ENCODE measurements around the gene NCAPH2. TPM values are rescaled to one million over a fixed set of nuclear protein-coding genes. Genes with fewer than 3 reads are reported as not detected.

The NCAPH2 gene
- total RNA-seq, 4 donors from 2014 or later: 34.8 to 45.0 (median 42.1) TPM

DNA sequence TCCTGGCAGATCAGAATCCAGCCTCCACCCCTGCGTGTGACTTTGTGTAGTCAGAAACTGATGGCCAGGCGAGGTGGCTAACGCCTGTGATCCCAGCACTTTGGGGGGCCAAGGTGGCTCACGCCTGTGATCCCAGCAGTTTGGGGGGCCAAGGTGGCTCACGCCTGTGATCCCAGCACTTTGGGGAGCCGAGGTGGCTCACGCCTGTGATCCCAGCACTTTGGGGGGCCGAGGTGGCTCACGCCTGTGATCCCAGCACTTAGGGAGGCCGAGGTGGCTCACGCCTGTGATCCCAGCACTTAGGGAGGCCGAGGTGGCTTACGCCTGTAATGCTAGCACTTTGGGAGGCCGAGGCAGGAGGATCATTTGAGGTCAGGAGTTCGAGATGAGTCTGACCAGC, 5.2 kb downstream of the NCAPH2 start:
- Histone ChIP-seq H3K36me3 (peaks cover 0 to 50% of the 10 kb centered on the region in 2 donors), H3K27ac (no peak overlapping the region), H3K27me3 (no peaks in the 10 kb centered on the region), H3K4me1 (peaks cover 0 to 21% (median 9%) of the 10 kb centered on the region in 3 donors), H3K9me3 (no peaks in the 10 kb centered on the region), H3K4me3 (no peak overlapping the region)
- 94 to 97% methylated on average over 2 to 5 of the region's 15 CpGs for WGBS, 2 donors (ENCODE audit: low coverage in 1 of 2)
- no peak for ATAC-seq
- TF ChIP-seq, protein P1, sequence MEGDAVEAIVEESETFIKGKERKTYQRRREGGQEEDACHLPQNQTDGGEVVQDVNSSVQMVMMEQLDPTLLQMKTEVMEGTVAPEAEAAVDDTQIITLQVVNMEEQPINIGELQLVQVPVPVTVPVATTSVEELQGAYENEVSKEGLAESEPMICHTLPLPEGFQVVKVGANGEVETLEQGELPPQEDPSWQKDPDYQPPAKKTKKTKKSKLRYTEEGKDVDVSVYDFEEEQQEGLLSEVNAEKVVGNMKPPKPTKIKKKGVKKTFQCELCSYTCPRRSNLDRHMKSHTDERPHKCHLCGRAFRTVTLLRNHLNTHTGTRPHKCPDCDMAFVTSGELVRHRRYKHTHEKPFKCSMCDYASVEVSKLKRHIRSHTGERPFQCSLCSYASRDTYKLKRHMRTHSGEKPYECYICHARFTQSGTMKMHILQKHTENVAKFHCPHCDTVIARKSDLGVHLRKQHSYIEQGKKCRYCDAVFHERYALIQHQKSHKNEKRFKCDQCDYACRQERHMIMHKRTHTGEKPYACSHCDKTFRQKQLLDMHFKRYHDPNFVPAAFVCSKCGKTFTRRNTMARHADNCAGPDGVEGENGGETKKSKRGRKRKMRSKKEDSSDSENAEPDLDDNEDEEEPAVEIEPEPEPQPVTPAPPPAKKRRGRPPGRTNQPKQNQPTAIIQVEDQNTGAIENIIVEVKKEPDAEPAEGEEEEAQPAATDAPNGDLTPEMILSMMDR (IDR thresholded peaks at IDR 0.05): no peak
- no peak for TF ChIP-seq POLR2A (IDR thresholded peaks at IDR 0.05)
- no peak for TF ChIP-seq POLR2AphosphoS5 (IDR thresholded peaks at IDR 0.05)
- no peak for TF ChIP-seq EP300 (IDR thresholded peaks at IDR 0.05)

DNA sequence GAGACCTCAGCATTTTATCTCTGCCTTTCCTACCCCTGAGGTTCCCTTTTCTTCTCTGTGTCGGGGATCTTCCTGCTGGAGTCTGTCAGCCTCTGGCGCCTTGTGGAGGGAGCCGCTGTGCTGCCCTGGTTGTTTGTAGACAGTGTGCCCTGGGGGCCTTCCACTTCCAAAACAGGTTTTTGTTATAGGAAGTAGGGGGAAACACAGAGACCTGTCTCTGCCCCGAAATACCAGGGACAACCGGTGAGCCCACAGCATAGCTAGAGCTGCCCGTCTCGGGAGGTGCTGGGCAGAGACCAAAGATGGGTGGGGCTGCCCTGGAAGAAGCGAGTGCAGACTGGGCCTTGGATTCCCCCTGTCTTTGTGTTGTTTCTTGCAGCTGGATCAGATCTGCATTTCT, 8.0 kb downstream of the NCAPH2 start:
- H3K36me3 ChIP-seq: peaks cover 0 to 79% of the 10 kb centered on the region in 2 donors
- H3K27me3 ChIP-seq: no peaks in the 10 kb centered on the region
- no peak overlapping the region for H3K4me3 ChIP-seq
- H3K27ac ChIP-seq: no peak overlapping the region
- ATAC-seq: no peak
- H3K9me3 ChIP-seq: no peaks in the 10 kb centered on the region
- 60 to 76% methylated on average over 1 to 4 of the region's 8 CpGs for WGBS, 2 donors (ENCODE audit: low coverage in 1 of 2)
- no peak for TF ChIP-seq POLR2A (IDR thresholded peaks at IDR 0.05)
- TF ChIP-seq, protein P1 (IDR thresholded peaks at IDR 0.05): no peak
- no peak for TF ChIP-seq EP300 (IDR thresholded peaks at IDR 0.05)
- no peak for TF ChIP-seq POLR2AphosphoS5 (IDR thresholded peaks at IDR 0.05)
- H3K4me1 ChIP-seq: no peaks in the 10 kb centered on the region

DNA sequence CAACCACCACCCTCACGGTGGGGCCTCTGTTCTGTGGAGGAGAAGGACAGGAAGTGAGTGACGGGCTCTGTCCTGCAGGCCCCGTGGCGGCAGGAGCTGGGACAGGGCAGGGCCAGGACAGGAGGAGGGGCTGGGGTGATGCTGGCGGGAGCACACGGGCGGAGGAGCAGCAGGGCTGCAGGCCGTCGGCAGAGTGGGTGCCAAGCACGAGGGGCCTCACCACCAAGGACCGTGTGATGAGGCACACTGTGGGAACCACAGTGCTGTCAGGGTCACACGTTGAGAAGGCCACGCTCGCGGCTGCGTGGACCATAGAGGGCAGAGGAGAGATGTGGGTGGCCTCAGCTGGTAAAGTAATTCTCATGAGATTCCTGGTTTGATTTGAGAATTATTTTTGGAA, 8.9 kb downstream of the NCAPH2 start:
- Histone ChIP-seq H3K4me3 (no peak overlapping the region), H3K36me3 (peaks cover 0 to 82% of the 10 kb centered on the region in 2 donors), H3K9me3 (no peaks in the 10 kb centered on the region), H3K27me3 (no peaks in the 10 kb centered on the region), H3K27ac (no peak overlapping the region), H3K4me1 (no peaks in the 10 kb centered on the region)
- TF ChIP-seq, protein P1 (IDR thresholded peaks at IDR 0.05): no peak
- no peak for TF ChIP-seq POLR2A (IDR thresholded peaks at IDR 0.05)
- TF ChIP-seq EP300 (IDR thresholded peaks at IDR 0.05): no peak
- TF ChIP-seq POLR2AphosphoS5 (IDR thresholded peaks at IDR 0.05): no peak
- WGBS, 2 donors (ENCODE audit: low coverage in 1 of 2): 85% methylated on average over 4 of the region's 16 CpGs; no CpG with 5 or more reads in 1 of the 2 donors
- no peak for ATAC-seq

DNA sequence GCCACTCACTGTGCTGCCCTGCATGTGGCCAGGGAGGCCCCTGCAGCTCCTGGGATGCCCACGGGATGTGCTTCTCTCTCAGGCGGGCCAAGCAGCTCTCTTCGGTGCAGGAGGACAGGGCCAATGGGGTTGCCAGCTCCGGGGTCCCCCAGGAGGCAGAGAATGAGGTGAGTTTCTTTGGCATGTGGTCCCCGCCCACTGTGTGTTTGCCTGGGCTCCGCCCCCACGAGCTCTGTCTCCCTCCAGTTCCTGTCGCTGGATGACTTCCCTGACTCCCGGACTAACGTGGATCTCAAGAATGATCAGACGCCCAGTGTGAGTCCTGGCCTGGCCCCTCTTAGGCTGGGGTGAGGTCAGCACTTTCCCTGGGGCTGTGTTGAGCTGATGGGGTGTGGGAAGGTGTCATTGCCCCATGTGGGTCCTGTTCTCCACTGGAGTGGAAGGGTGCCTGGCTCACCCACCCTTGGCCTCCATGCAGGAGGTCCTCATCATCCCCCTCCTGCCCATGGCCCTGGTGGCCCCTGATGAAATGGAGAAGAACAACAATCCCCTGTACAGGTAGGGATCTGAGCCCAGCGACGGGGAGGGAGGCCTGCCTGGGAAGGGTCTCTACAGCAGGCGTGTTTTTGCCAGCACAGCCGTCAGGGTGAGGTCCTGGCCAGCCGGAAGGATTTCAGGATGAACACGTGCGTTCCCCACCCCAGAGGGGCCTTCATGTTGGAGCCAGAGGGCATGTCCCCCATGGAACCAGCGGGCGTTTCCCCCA, 9.7 kb downstream of the NCAPH2 start:
- H3K36me3 ChIP-seq: peaks cover 0 to 84% of the 10 kb centered on the region in 2 donors
- no peak overlapping the region for H3K4me3 ChIP-seq
- no peaks in the 10 kb centered on the region for H3K9me3 ChIP-seq
- ATAC-seq: no peak
- no peak overlapping the region for H3K27ac ChIP-seq
- no peaks in the 10 kb centered on the region for H3K4me1 ChIP-seq
- WGBS, 2 donors (ENCODE audit: low coverage in 1 of 2): 87% methylated on average over 7 of the region's 20 CpGs; no CpG with 5 or more reads in 1 of the 2 donors
- TF ChIP-seq EP300 (IDR thresholded peaks at IDR 0.05): no peak
- TF ChIP-seq, protein P1 (IDR thresholded peaks at IDR 0.05): no peak
- no peak for TF ChIP-seq POLR2AphosphoS5 (IDR thresholded peaks at IDR 0.05)
- TF ChIP-seq POLR2A (IDR thresholded peaks at IDR 0.05): no peak
- H3K27me3 ChIP-seq: no peaks in the 10 kb centered on the region

DNA sequence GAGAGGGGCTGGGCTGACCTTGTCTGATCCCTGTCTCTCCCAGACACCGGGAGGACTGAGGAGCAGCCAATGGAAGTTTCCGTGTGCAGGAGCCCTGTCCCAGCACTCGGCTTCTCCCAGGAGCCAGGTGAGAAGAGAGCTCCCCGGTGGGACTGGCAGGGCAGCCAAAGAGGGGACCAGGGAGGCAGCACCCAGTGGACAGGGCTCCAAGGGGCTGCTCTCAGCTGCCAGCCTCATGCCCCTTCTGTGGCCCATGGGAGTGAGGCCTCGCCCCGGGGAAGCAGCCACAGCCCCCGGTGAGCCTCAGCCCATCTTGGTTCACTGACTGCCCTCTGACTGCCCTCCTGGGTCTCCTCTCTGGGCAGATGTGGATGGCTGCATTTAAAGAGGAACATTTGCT, 10.6 kb downstream of the NCAPH2 start:
- Histone ChIP-seq H3K4me3 (no peak overlapping the region), H3K36me3 (peaks cover 0 to 87% of the 10 kb centered on the region in 2 donors), H3K9me3 (no peaks in the 10 kb centered on the region), H3K27me3 (no peaks in the 10 kb centered on the region), H3K27ac (no peak overlapping the region), H3K4me1 (peaks cover 0 to 2% (median 0%) of the 10 kb centered on the region in 3 donors)
- no peak for ATAC-seq
- TF ChIP-seq POLR2AphosphoS5 (IDR thresholded peaks at IDR 0.05): no peak
- TF ChIP-seq EP300 (IDR thresholded peaks at IDR 0.05): no peak
- TF ChIP-seq POLR2A (IDR thresholded peaks at IDR 0.05): no peak
- TF ChIP-seq, protein P1 (IDR thresholded peaks at IDR 0.05): no peak
- WGBS, 2 donors (ENCODE audit: low coverage in 1 of 2): 80% methylated on average over 1 of the region's 7 CpGs; no CpG with 5 or more reads in 1 of the 2 donors

All from gastroesophageal sphincter (tissue), 4 donors.